CD8-positive, alpha-beta memory T cell (primary cell): Measurements from ENCODE around the gene RTL5. TPM values are rescaled to one million over a fixed set of nuclear protein-coding genes. Genes with fewer than 3 reads are reported as not detected.

Experiments
- CTCF ChIA-PET: fragments of 350-600 bp; sonication (Branson Sonifier 250); formaldehyde crosslinking; loops from one replicate; lab custom pipeline; 2021; ENCODE audit warnings: antibody characterized with exemption; lab: Charles Lee
- POLR2A ChIA-PET: fragments of 350-600 bp; sonication (Branson Sonifier 250); formaldehyde crosslinking; loops from one replicate; lab custom pipeline; 2021; ENCODE audit warnings: antibody characterized with exemption; lab: Charles Lee
- DNase-seq, 5 donors: peaks; one replicate each; pipeline versions ENCODE4 v3.0.0 to v3.0.0-alpha.2; 2020 to 2022; ENCODE audit warnings: mixed read lengths in 1 of 5
- H3K27ac ChIP-seq: one replicate; pipeline ENCODE4 v1.7.0; 2013; ENCODE audit warnings: low read depth, mild to moderate bottlenecking, low read length, moderate library complexity
- H3K27me3 ChIP-seq: 2 replicates; pipeline ENCODE4 v1.7.0; 2013; ENCODE audit warnings: low read length, mild to moderate bottlenecking; ENCODE audit not compliant: insufficient read depth, poor library complexity, severe bottlenecking
- H3K36me3 ChIP-seq: 2 replicates; pipeline ENCODE4 v1.7.0; 2013; ENCODE audit warnings: mild to moderate bottlenecking, low read length, moderate library complexity; ENCODE audit not compliant: insufficient read depth
- H3K4me1 ChIP-seq: 2 replicates; pipeline ENCODE4 v1.7.0; 2013; ENCODE audit warnings: mild to moderate bottlenecking, low read length, moderate library complexity; ENCODE audit not compliant: insufficient read depth
- H3K4me3 ChIP-seq: 2 replicates; pipeline ENCODE4 v1.7.0; 2013; ENCODE audit warnings: mild to moderate bottlenecking, low read length
- H3K9me3 ChIP-seq: 2 replicates; pipeline ENCODE4 v1.7.0; 2013; ENCODE audit warnings: mild to moderate bottlenecking, low read length
- H3K27ac Mint-ChIP-seq, 8 donors: one replicate each; pipeline ENCODE4 v1.8.0; 2020 to 2021; ENCODE audit warnings: mixed read lengths in 8 of 8, mild to moderate bottlenecking in 6 of 8, inconsistent platforms in 3 of 8, moderate library complexity in 3 of 8
- H3K27me3 Mint-ChIP-seq, 2 donors: one replicate each; pipeline ENCODE4 v1.8.0; 2020 to 2021; ENCODE audit warnings: mixed read lengths in 2 of 2, mild to moderate bottlenecking in 1 of 2, moderate library complexity in 1 of 2
- H3K36me3 Mint-ChIP-seq, 3 donors: one replicate each; pipeline ENCODE4 v1.8.0; 2020 to 2021; ENCODE audit warnings: mixed read lengths in 3 of 3, inconsistent platforms in 1 of 3, mild to moderate bottlenecking in 1 of 3
- H3K4me1 Mint-ChIP-seq, 3 donors: one replicate each; pipeline ENCODE4 v1.8.0; 2020 to 2021; ENCODE audit warnings: mixed read lengths in 3 of 3, inconsistent platforms in 1 of 3, mild to moderate bottlenecking in 1 of 3
- H3K4me3 Mint-ChIP-seq, 7 donors: one replicate each; pipeline ENCODE4 v1.8.0; 2020 to 2021; ENCODE audit warnings: mixed read lengths in 7 of 7, mild to moderate bottlenecking in 6 of 7, moderate library complexity in 4 of 7, inconsistent platforms in 2 of 7
- H3K9me3 Mint-ChIP-seq, 5 donors: one replicate each; pipeline ENCODE4 v1.8.0; 2020 to 2022; ENCODE audit warnings: mixed read lengths in 5 of 5, mild to moderate bottlenecking in 3 of 5, moderate library complexity in 2 of 5, inconsistent platforms in 1 of 5
- polyA plus RNA-seq: library from polyadenylated mRNA; unstranded; fragments of 300-500 nt; fragmentation: Illumina TruSeq; gene quantifications from one replicate; pipeline ENCODE4 v1.2.3, GENCODE V29; 2021
- total RNA-seq, 2 experiments: library from RNA; stranded (reverse); gene quantifications; one replicate each; pipeline ENCODE4 v1.2.3, GENCODE V29; 2021

RTL5 gene
- total and polyA plus RNA-seq, 3 experiments from 2014 or later: 0.55 to 1.0 (median 1.00) TPM

DNA sequence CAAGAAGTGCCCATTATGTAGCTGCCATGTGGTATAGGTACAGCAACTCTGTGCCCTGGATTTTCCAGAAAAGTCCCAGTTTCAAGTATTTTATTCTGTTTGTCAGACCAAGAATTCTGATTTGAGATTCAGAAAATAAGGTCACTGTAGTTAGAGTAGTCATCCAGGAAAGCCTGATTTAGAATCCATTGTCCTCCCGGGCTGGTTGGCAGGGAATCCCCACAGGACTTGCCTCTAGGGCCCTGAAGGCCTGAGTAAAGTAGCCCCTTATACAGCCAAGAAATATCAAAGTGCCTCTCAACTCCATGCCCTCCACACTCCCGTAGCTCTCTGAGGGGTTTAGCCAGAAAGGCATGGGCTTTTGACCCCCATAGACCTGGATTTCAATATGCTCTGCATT, 36.3 kb downstream of the RTL5 start:
- peaks cover 20% of the 10 kb centered on the region for H3K4me1 ChIP-seq
- POLR2A ChIA-PET: interaction anchor here (1.4 kb wide), 1 partner anchor 14 kb away, joined by 4 read pairs; no protein-coding TSS in a partner anchor

DNA sequence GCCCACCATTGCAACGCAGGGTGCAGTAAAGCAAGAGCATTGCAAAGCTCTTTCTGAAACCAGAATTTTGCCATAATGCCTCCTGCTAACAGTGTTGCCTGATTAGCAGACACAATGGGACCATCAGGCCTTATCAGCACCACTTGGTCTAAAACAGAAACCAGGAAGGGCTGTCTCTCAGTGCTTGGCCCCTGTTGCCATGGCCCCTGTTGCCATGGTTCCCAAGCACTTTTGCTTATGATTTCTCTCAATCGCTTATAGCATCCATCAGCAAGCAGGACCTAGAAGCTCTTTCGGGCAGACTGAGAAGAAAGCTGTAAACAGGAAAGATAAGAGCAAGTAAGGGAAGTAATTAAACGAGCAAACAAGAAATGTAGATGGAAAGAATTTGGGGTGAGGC, 36.8 kb downstream of the RTL5 start:
- DNase-seq: peak in 4 of 5 donors; percentile 51 to 87 (median 74)
- Histone ChIP-seq H3K36me3 (no peaks in the 10 kb centered on the region), H3K27ac (peak overlapping the region; percentile 59), H3K4me1 (peaks cover 15% of the 10 kb centered on the region), H3K4me3 (no peak overlapping the region), H3K9me3 (no peaks in the 10 kb centered on the region), H3K27me3 (no peaks in the 10 kb centered on the region)
- peak overlapping the region; percentile 82 to 94 (median 91) for H3K27ac Mint-ChIP-seq
- H3K27me3 Mint-ChIP-seq: peaks cover 6% of the 10 kb centered on the region in 2 donors
- H3K4me1 Mint-ChIP-seq: peaks cover 16 to 34% (median 28%) of the 10 kb centered on the region in 3 donors
- peak overlapping the region in 4 of 7 donors; percentile 0 to 46 (median 24) for H3K4me3 Mint-ChIP-seq
- ChIA-PET POLR2A (interaction anchor here (1.4 kb wide), 1 partner anchor 13 kb away, joined by 4 read pairs; no protein-coding TSS in a partner anchor), CTCF (interaction anchor here (0.9 to 2.6 kb wide), 6 partner anchors 10 to 76 kb away, joined by 3 to 9 read pairs (median 4); partner anchors contain the start of gene RTL5)
- H3K36me3 Mint-ChIP-seq: no peaks in the 10 kb centered on the region
- no peaks in the 10 kb centered on the region for H3K9me3 Mint-ChIP-seq

More for the DNA sequence above, 36.3 kb downstream of the RTL5 start:
- DNase-seq: no peak
- CTCF ChIA-PET: interaction anchor here (1.0 to 2.6 kb wide), 5 partner anchors 10 to 76 kb away, joined by 3 to 9 read pairs (median 5); no protein-coding TSS in a partner anchor
- peaks cover 20 to 39% (median 32%) of the 10 kb centered on the region in 3 donors for H3K4me1 Mint-ChIP-seq
- H3K27ac Mint-ChIP-seq: peak overlapping the region; percentile 82 to 94 (median 91)
- peak overlapping the region; percentile 59 for H3K27ac ChIP-seq
- no peaks in the 10 kb centered on the region for H3K9me3 Mint-ChIP-seq
- no peaks in the 10 kb centered on the region for H3K36me3 Mint-ChIP-seq
- peaks cover 6% of the 10 kb centered on the region in 2 donors for H3K27me3 Mint-ChIP-seq
- no peaks in the 10 kb centered on the region for H3K27me3 ChIP-seq
- no peaks in the 10 kb centered on the region for H3K9me3 ChIP-seq
- no peak overlapping the region for H3K4me3 ChIP-seq
- no peaks in the 10 kb centered on the region for H3K36me3 ChIP-seq
- peak overlapping the region in 2 of 7 donors; percentile 44 to 46 for H3K4me3 Mint-ChIP-seq

DNA sequence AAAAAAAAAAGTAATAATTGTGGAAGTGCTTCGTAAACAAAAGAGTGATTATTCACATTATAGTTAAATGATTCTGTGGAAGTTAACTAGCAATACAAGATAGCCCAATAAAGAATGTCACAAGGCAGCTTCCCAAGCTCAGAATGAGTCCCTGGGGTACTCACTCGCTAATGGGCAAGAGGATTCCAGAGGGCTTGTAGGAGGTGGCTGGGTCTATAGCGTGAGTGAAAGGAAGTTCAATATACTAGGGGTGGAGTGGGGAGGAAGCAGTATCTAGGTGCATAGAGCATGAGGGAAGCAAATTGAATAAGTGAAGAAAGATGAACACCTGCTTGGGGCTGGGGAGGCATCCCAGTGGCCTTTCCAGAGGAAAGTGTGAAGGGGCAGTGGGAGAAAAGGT, 42.5 kb downstream of the RTL5 start:
- no peak overlapping the region for H3K4me3 ChIP-seq
- POLR2A ChIA-PET: no interaction called here
- no peaks in the 10 kb centered on the region for H3K36me3 ChIP-seq
- Mint-ChIP-seq H3K27me3 (peaks cover 0 to 15% of the 10 kb centered on the region in 2 donors), H3K9me3 (no peaks in the 10 kb centered on the region), H3K27ac (peak overlapping the region in 1 of 8 donors; percentile 30), H3K36me3 (no peaks in the 10 kb centered on the region), H3K4me3 (no peak overlapping the region), H3K4me1 (peaks cover 0 to 8% (median 2%) of the 10 kb centered on the region in 3 donors)
- no peak overlapping the region for H3K27ac ChIP-seq
- CTCF ChIA-PET: no interaction called here
- H3K9me3 ChIP-seq: no peaks in the 10 kb centered on the region
- H3K4me1 ChIP-seq: no peaks in the 10 kb centered on the region
- DNase-seq: no peak
- no peaks in the 10 kb centered on the region for H3K27me3 ChIP-seq

DNA sequence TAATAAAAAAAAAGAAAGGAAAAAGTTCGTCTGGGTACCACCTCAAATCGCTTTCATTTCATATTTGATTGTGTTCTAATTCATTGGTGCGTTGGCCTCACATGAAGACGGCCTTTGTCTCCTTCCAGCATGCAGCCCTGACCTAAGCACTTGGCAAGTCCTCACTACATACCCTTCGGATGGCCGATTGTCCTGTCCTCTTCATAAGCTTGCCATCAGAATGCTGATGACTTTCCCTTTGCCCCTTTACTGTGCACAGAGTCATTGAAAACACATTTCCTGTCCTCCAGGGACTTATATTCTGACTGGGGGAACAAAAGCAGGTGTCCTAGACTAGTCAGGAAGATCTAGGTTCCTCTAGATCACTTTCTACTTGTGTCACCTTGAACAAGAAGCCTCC, 43.0 kb downstream of the RTL5 start:
- Mint-ChIP-seq H3K36me3 (no peaks in the 10 kb centered on the region), H3K27ac (peak overlapping the region in 1 of 8 donors; percentile 30), H3K4me1 (peaks cover 0 to 6% (median 0%) of the 10 kb centered on the region in 3 donors), H3K9me3 (no peaks in the 10 kb centered on the region), H3K27me3 (peaks cover 0 to 15% of the 10 kb centered on the region in 2 donors), H3K4me3 (no peak overlapping the region)
- no peak for DNase-seq
- POLR2A ChIA-PET: no interaction called here
- Histone ChIP-seq H3K27me3 (no peaks in the 10 kb centered on the region), H3K36me3 (no peaks in the 10 kb centered on the region), H3K4me1 (no peaks in the 10 kb centered on the region), H3K9me3 (no peaks in the 10 kb centered on the region), H3K27ac (no peak overlapping the region), H3K4me3 (no peak overlapping the region)
- CTCF ChIA-PET: no interaction called here

DNA sequence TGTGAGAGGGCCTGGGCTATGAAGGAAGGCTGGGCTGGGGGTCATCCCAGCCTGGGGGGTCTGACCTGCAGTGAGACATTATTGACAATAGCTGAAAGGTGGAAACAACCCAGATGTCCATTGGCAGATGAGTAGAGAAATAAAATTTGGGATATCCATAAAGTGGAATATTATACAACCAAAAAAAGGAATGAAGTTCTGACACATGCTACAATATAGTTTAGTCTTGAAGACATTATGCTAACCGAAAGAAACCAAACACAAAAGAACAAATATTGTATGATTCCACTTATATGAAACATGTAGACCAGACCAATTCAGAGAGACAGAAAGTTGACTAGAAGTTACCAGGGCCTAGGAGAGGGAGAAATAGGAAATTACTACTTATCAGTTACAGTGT, 44.7 kb downstream of the RTL5 start:
- POLR2A ChIA-PET: no interaction called here
- Mint-ChIP-seq H3K27ac (no peak overlapping the region), H3K4me3 (no peak overlapping the region), H3K36me3 (no peaks in the 10 kb centered on the region), H3K4me1 (peaks cover 0 to 6% (median 0%) of the 10 kb centered on the region in 3 donors), H3K9me3 (no peaks in the 10 kb centered on the region), H3K27me3 (peaks cover 0 to 15% of the 10 kb centered on the region in 2 donors)
- DNase-seq: no peak
- no peaks in the 10 kb centered on the region for H3K4me1 ChIP-seq
- no peak overlapping the region for H3K27ac ChIP-seq
- no peaks in the 10 kb centered on the region for H3K27me3 ChIP-seq
- CTCF ChIA-PET: no interaction called here
- H3K36me3 ChIP-seq: no peaks in the 10 kb centered on the region
- H3K4me3 ChIP-seq: no peak overlapping the region
- no peaks in the 10 kb centered on the region for H3K9me3 ChIP-seq

DNA sequence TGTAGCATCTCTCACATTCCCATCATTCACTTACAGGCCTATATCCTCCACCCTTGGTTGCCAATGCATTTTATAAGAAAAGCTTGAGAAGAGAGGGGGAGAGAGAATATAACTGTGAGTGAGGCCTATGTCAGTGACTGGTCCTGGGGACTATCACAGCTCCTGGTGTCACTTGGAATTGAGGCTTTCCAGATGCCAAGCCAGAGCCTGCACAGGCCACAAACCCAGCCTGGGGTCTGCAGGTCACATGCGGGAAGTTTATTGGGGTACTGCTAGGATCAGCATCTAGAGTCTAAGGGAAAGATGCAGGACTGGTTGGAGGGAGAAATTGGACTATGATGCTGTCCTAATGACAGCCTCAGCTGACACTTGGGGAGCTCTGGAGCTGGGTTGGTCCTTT, 47.6 kb downstream of the RTL5 start:
- no peak overlapping the region for H3K4me3 ChIP-seq
- CTCF ChIA-PET: no interaction called here

DNA sequence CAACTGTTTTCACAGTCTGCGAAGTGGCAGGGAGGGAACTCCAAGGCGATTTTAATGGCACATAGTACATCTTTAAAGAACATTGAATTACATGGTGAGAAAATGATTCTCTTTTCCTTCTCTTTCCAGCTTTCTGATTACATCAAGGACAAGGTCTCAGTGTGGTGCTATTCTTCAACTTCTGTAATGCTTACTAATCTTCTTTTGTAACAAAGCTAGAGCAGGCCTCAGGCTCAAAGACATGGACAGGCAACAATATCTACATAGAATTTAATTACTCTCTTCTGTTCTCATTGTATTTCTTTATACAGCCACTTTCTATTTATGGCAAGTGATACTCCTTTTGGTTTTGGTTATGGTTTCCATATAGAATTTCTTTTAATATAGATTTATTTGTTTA, 48.4 kb downstream of the RTL5 start:
- Histone ChIP-seq H3K27ac (no peak overlapping the region), H3K9me3 (no peaks in the 10 kb centered on the region), H3K27me3 (no peaks in the 10 kb centered on the region), H3K4me3 (no peak overlapping the region), H3K36me3 (no peaks in the 10 kb centered on the region), H3K4me1 (peaks cover 3% of the 10 kb centered on the region)
- POLR2A ChIA-PET: no interaction called here
- H3K4me1 Mint-ChIP-seq: peaks cover 3 to 8% (median 7%) of the 10 kb centered on the region in 3 donors
- no peak overlapping the region for H3K27ac Mint-ChIP-seq
- no peak overlapping the region for H3K4me3 Mint-ChIP-seq
- peaks cover 0 to 10% of the 10 kb centered on the region in 2 donors for H3K27me3 Mint-ChIP-seq
- CTCF ChIA-PET: no interaction called here
- no peaks in the 10 kb centered on the region for H3K9me3 Mint-ChIP-seq
- peaks cover 0 to 2% (median 0%) of the 10 kb centered on the region in 3 donors for H3K36me3 Mint-ChIP-seq
- no peak for DNase-seq

More for the DNA sequence above, 47.6 kb downstream of the RTL5 start:
- Mint-ChIP-seq H3K36me3 (peaks cover 0 to under 1% (median 0%) of the 10 kb centered on the region in 3 donors), H3K9me3 (no peaks in the 10 kb centered on the region), H3K4me1 (peaks cover 0 to 5% (median 0%) of the 10 kb centered on the region in 3 donors), H3K27me3 (peaks cover 0 to 11% of the 10 kb centered on the region in 2 donors), H3K27ac (no peak overlapping the region), H3K4me3 (no peak overlapping the region)
- POLR2A ChIA-PET: no interaction called here
- Histone ChIP-seq H3K27ac (no peak overlapping the region), H3K27me3 (no peaks in the 10 kb centered on the region), H3K9me3 (no peaks in the 10 kb centered on the region), H3K36me3 (no peaks in the 10 kb centered on the region), H3K4me1 (no peaks in the 10 kb centered on the region)
- no peak for DNase-seq

DNA sequence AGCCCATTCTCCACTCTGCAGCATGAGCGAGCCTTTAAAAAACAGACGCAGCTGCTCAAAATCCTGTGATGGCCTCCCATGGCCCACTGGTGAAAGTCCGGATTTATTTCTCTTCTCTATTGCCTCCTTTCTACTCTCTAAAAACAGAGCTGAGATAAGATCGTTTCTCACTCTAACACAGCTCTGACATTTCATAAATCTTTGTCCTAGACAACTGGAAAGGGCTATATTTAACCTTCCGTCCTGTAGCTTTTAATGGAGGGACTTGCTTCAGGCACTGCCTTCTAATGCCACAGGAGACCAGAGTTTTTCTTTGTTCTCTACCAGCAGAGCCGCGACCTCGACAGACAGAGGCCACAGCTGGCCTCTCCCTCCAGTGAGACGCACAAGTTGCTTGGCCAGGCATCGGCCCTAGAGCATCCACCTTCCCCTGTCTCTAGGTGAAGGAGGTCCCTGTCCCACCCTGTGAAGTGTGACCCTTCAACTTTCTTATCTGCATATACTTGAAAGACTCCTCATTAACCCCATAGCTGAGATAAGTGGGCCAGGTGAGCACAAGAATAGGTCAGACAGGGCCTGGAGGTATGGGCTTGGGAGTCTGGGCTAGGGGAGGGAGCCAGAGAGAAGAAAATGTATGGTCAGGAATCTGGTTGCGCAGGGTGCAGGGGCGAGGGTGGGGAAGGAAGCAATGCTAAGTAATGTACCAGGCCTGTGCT, 50.0 kb downstream of the RTL5 start:
- Mint-ChIP-seq H3K4me3 (no peak overlapping the region), H3K27ac (peak overlapping the region in 1 of 8 donors; percentile 75), H3K9me3 (no peaks in the 10 kb centered on the region), H3K27me3 (peaks cover 0 to 10% of the 10 kb centered on the region in 2 donors), H3K36me3 (peaks cover 0 to 2% (median 0%) of the 10 kb centered on the region in 3 donors), H3K4me1 (peaks cover 12 to 19% (median 17%) of the 10 kb centered on the region in 3 donors)
- ChIA-PET POLR2A (interaction anchor here (1.0 kb wide), 1 partner anchor 13 kb away, joined by 4 read pairs; no protein-coding TSS in a partner anchor), CTCF (no interaction called here)
- H3K27ac ChIP-seq: no peak overlapping the region
- peaks cover 7% of the 10 kb centered on the region for H3K4me1 ChIP-seq
- no peak overlapping the region for H3K4me3 ChIP-seq
- no peaks in the 10 kb centered on the region for H3K36me3 ChIP-seq
- no peak for DNase-seq
- no peaks in the 10 kb centered on the region for H3K9me3 ChIP-seq
- no peaks in the 10 kb centered on the region for H3K27me3 ChIP-seq
